ENCODE data around the gene ATG13. TPM values are rescaled to one million over a fixed set of nuclear protein-coding genes. Genes with fewer than 3 reads are reported as not detected.
A peak's percentile ranks its signal among the peaks of the same experiment; 100 is the strongest.

ATG13 gene
- total and polyA plus RNA-seq, 2 of the 4 experiments (the other 2 are of a cell fraction) = 43.0 to 49.7 TPM

DNA sequence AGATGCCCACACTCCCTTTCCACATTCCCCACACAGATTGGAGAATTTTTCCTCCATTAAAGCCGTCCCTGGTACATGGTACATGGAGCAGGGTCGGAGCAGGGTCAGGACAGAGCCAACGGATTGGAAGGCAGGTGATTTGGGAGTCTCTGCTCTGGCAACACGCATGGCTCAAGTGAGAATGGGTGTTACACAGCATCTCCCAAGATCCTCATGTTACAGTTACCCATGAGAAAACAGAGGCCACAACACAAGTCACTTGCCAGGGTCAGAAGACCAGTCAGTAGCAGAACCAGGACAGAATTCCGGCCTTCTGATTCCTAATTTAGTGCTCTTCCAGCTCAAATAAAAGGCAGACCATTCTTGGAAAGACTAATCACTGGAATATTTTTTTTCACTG, 94.0 kb downstream of the ATG13 start:
- WGBS, 2 experiments (ENCODE audit: extremely low coverage in 2 of 2, insufficient read length in 1 of 2) = 93% methylated on average over 3 of the region's 5 CpGs; no CpG with 5 or more reads in 1 of the 2 experiments

More for the DNA sequence above, 94.0 kb downstream of the ATG13 start:
- dilution Hi-C loops (cut with HindIII; ENCODE audit: low sequenced_read_pairs, unreplicated experiment) = no loop called here
- peak overlapping the region; percentile 83; the same call in 1 of the 2 replicates for H3K27ac ChIP-seq (ENCODE audit: insufficient read depth, low read length)
- no peaks in the 10 kb centered on the region for H3K27me3 ChIP-seq (ENCODE audit: control insufficient read depth, insufficient read depth, low read length)
- peak overlapping the region in 1 of 2 experiments; percentile 77; a peak in 2 of 4 replicates for H4K8ac ChIP-seq (ENCODE audit: low read depth in 2 of 2, low read length in 2 of 2)
- intact Hi-C loops (cut with micrococcal nuclease) = no loop called here
- H2BK20ac ChIP-seq (ENCODE audit: low read depth, low read length) = peak overlapping the region; percentile 95; the same call in 1 of the 2 replicates
- no peaks in the 10 kb centered on the region for H3K9me3 ChIP-seq (ENCODE audit: control insufficient read depth, insufficient read depth, low read length)
- peak overlapping the region; percentile 82 for H2AFZ ChIP-seq (replicated peaks; ENCODE audit: low read length, poor library complexity)
- no peaks in the 10 kb centered on the region; the same call in 1 of the 2 replicates for H4K20me1 ChIP-seq (ENCODE audit: insufficient read depth, low read length)
- DNase-seq (peak; percentile 48), ATAC-seq (ENCODE audit: low read depth) (peak; percentile 30; the same call in 1 of the 2 replicates)
- H3K9me1 ChIP-seq (ENCODE audit: insufficient read depth, low read length) = peaks cover 18% of the 10 kb centered on the region
- peak overlapping the region; percentile 95; the same call in 1 of the 3 replicates for H2BK15ac ChIP-seq (ENCODE audit: low read depth, low read length)
- peak overlapping the region; percentile 99 for H2AK5ac ChIP-seq (ENCODE audit: low read depth, low read length)
- H4K5ac ChIP-seq (ENCODE audit: low read depth, low read length) = peak overlapping the region; percentile 69
- in situ Hi-C loops (cut with MboI; ENCODE audit: low sequenced_read_pairs) = no loop called here
- H3K4me2 ChIP-seq (ENCODE audit: low read depth, low read length) = no peak overlapping the region
- no peak overlapping the region; the same call in 1 of the 2 replicates for H3K56ac ChIP-seq (ENCODE audit: extremely low read depth, insufficient read depth, low read length)
- H3K79me1 ChIP-seq (ENCODE audit: low read depth in 1 of 2, low read length in 2 of 2) = peaks cover 6 to 36% of the 10 kb centered on the region in 2 experiments
- H3K18ac ChIP-seq (ENCODE audit: low read depth, low read length) = peak overlapping the region; percentile 77
- H3K9ac ChIP-seq (ENCODE audit: low read depth, low read length) = no peak overlapping the region
- H3K23ac ChIP-seq (ENCODE audit: low read depth, low read length) = peak overlapping the region; percentile 61; the same call in 1 of the 2 replicates
- peak overlapping the region; percentile 95 for H3K4ac ChIP-seq (ENCODE audit: low read depth, low read length)
- H3K14ac ChIP-seq (replicated peaks; ENCODE audit: low read depth, low read length) = peak overlapping the region; percentile 82
- peaks cover 14% of the 10 kb centered on the region for H3K4me1 ChIP-seq (ENCODE audit: control insufficient read depth, insufficient read depth, low read length)
- peak overlapping the region; percentile 71 for H2BK5ac ChIP-seq (ENCODE audit: low read depth, low read length, poor library complexity, severe bottlenecking)
- TF ChIP-seq CEBPB (IDR thresholded peaks at IDR 0.05; ENCODE audit: low read depth, low read length) = no peak
- TF ChIP-seq, protein P1, sequence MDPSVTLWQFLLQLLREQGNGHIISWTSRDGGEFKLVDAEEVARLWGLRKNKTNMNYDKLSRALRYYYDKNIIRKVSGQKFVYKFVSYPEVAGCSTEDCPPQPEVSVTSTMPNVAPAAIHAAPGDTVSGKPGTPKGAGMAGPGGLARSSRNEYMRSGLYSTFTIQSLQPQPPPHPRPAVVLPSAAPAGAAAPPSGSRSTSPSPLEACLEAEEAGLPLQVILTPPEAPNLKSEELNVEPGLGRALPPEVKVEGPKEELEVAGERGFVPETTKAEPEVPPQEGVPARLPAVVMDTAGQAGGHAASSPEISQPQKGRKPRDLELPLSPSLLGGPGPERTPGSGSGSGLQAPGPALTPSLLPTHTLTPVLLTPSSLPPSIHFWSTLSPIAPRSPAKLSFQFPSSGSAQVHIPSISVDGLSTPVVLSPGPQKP (IDR thresholded peaks at IDR 0.05; ENCODE audit: borderline replicate concordance, low read depth, low read length) = no peak
- no peak for TF ChIP-seq FOS (IDR thresholded peaks at IDR 0.05; ENCODE audit: low read depth, low read length)
- no peak for TF ChIP-seq MAFK (IDR thresholded peaks at IDR 0.05; ENCODE audit: low read depth, low read length)
- no peak; the same call in 1 of the 2 replicates for TF ChIP-seq NFE2L2 (IDR thresholded peaks at IDR 0.05; ENCODE audit: low read depth, low read length)
- H3K36me3 ChIP-seq (ENCODE audit: control insufficient read depth, insufficient read depth, low read length) = peaks cover 14% of the 10 kb centered on the region
- peak overlapping the region; percentile 69 for H4K91ac ChIP-seq (ENCODE audit: insufficient read depth, low read depth, low read length)
- H2BK120ac ChIP-seq (ENCODE audit: low read depth, low read length) = peak overlapping the region; percentile 89
- H2AK9ac ChIP-seq (replicated peaks; ENCODE audit: low read depth, low read length, poor library complexity) = peak overlapping the region; percentile 89
- no peak overlapping the region for H3K4me3 ChIP-seq (ENCODE audit: insufficient read depth, low read depth, low read length)
- BruUV-seq (replicated peaks) = no TSS peak
- POLR2A ChIA-PET (ENCODE audit: unreplicated experiment) = interaction anchor here (0.7 to 0.9 kb wide), 2 partner anchors 8 to 10 kb away, joined by 4 to 5 read pairs; partner anchors contain the start of genes ARHGAP1 and ZNF408
- CTCF ChIA-PET = interaction anchor here (0.5 to 0.7 kb wide), 2 partner anchors 203 to 419 kb away, joined by 3 to 4 read pairs; no protein-coding TSS in a partner anchor

Measured in IMR-90 (cell line).